Measurements from ENCODE around the gene RIC8A.

RIC8A gene

GRCh38 chr11:257766-258493 lies 50.4 kb downstream of the RIC8A start:
- Histone ChIP-seq H3K27me3 (ENCODE audit: insufficient read depth, low read length) (no peaks in the 10 kb centered on the region), H3F3A (ENCODE audit: insufficient read depth, low read length) (no peaks in the 10 kb centered on the region), H3K9me3 (ENCODE audit: low read length) (0 out of 2 replicates have a peak, but pooled peaks cover 4% of the 10 kb centered on the region), H3K4me1 (ENCODE audit: insufficient read depth, low read length, severe bottlenecking) (peaks cover 16% of the 10 kb centered on the region), H4K20me1 (ENCODE audit: insufficient read depth, low read length) (no peaks in the 10 kb centered on the region), H3K4me3 (ENCODE audit: low read depth, low read length, poor library complexity, severe bottlenecking) (no peak overlapping the region), H3K9me2 (ENCODE audit: low read depth, low read length) (no peaks in the 10 kb centered on the region), H2AFZ (ENCODE audit: low read length) (no peak overlapping the region), H3K9ac (ENCODE audit: low read length) (no peak overlapping the region; the same call in 1 of the 2 replicates), H3K36me3 (ENCODE audit: insufficient read depth, low read length) (peaks cover 9% of the 10 kb centered on the region), H3K4me2 (ENCODE audit: low read length) (peak overlapping the region; percentile 16; the same call in 1 of the 2 replicates), H3K79me2 (ENCODE audit: insufficient read depth, low read length) (no peaks in the 10 kb centered on the region), H3K27ac (ENCODE audit: low read depth, low read length, poor library complexity, severe bottlenecking) (peak overlapping the region; percentile 48)
- no peak for TF ChIP-seq EZH2 (IDR thresholded peaks at IDR 0.05; ENCODE audit: borderline replicate concordance, low read length)
- TF ChIP-seq, protein P1, sequence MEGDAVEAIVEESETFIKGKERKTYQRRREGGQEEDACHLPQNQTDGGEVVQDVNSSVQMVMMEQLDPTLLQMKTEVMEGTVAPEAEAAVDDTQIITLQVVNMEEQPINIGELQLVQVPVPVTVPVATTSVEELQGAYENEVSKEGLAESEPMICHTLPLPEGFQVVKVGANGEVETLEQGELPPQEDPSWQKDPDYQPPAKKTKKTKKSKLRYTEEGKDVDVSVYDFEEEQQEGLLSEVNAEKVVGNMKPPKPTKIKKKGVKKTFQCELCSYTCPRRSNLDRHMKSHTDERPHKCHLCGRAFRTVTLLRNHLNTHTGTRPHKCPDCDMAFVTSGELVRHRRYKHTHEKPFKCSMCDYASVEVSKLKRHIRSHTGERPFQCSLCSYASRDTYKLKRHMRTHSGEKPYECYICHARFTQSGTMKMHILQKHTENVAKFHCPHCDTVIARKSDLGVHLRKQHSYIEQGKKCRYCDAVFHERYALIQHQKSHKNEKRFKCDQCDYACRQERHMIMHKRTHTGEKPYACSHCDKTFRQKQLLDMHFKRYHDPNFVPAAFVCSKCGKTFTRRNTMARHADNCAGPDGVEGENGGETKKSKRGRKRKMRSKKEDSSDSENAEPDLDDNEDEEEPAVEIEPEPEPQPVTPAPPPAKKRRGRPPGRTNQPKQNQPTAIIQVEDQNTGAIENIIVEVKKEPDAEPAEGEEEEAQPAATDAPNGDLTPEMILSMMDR (IDR thresholded peaks at IDR 0.05; ENCODE audit: low read length), result peak; percentile 46; the same call in 1 of the 2 replicates

DNA sequence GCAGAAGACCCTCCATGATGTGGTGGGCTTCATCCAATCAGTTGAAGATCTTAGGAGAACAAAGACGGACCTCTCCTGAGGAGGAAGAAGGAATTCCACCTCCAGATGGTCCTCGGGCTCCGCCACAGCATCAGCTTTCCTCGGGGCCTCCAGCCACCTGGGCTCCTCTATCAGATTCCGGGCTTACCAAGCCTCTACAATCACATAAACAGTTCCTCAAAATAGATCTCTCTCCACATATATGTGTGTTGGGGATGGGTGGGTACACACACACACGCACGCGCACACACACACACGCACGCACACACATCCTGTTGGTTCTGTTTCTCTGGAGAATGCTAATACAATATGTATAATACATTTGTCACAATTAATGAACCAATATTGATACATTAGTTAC lies 51.9 kb downstream of the RIC8A start:
- no peaks in the 10 kb centered on the region for H4K20me1 ChIP-seq (ENCODE audit: insufficient read depth, low read length)
- no peaks in the 10 kb centered on the region for H3K9me2 ChIP-seq (ENCODE audit: low read depth, low read length)
- no peak overlapping the region for H3K27ac ChIP-seq (ENCODE audit: low read depth, low read length, poor library complexity, severe bottlenecking)
- H3K4me3 ChIP-seq (ENCODE audit: low read depth, low read length, poor library complexity, severe bottlenecking), result no peak overlapping the region
- H3K4me1 ChIP-seq (ENCODE audit: insufficient read depth, low read length, severe bottlenecking), result peaks cover 16% of the 10 kb centered on the region
- no peak overlapping the region for H3K9ac ChIP-seq (ENCODE audit: low read length)
- H2AFZ ChIP-seq (ENCODE audit: low read length), result no peak overlapping the region
- TF ChIP-seq EZH2 (IDR thresholded peaks at IDR 0.05; ENCODE audit: borderline replicate concordance, low read length), result no peak
- TF ChIP-seq, protein P1 (IDR thresholded peaks at IDR 0.05; ENCODE audit: low read length), result no peak
- 0 out of 2 replicates have a peak, but pooled peaks cover 4% of the 10 kb centered on the region for H3K9me3 ChIP-seq (ENCODE audit: low read length)
- H3K79me2 ChIP-seq (ENCODE audit: insufficient read depth, low read length), result no peaks in the 10 kb centered on the region
- H3K36me3 ChIP-seq (ENCODE audit: insufficient read depth, low read length), result no peaks in the 10 kb centered on the region
- no peak overlapping the region for H3K4me2 ChIP-seq (ENCODE audit: low read length)
- H3K27me3 ChIP-seq (ENCODE audit: insufficient read depth, low read length), result no peaks in the 10 kb centered on the region
- H3F3A ChIP-seq (ENCODE audit: insufficient read depth, low read length), result no peaks in the 10 kb centered on the region; the same call in 1 of the 2 replicates

- Histone ChIP-seq H3K27ac (ENCODE audit: low read depth, low read length, poor library complexity, severe bottlenecking) (no peak overlapping the region), H3K9me3 (ENCODE audit: low read length) (peaks cover 7% of the 10 kb centered on the region; the same call in 1 of the 2 replicates), H4K20me1 (ENCODE audit: insufficient read depth, low read length) (no peaks in the 10 kb centered on the region)
Measured at GRCh38 chr11:261624-262023, 54.1 kb downstream of the RIC8A start.

More at GRCh38 chr11:261624-262023, 54.1 kb downstream of the RIC8A start:
- Histone ChIP-seq H3K36me3 (ENCODE audit: insufficient read depth, low read length) (no peaks in the 10 kb centered on the region), H3F3A (ENCODE audit: insufficient read depth, low read length) (peaks cover 1% of the 10 kb centered on the region), H2AFZ (ENCODE audit: low read length) (no peak overlapping the region), H3K27me3 (ENCODE audit: insufficient read depth, low read length) (no peaks in the 10 kb centered on the region), H3K79me2 (ENCODE audit: insufficient read depth, low read length) (no peaks in the 10 kb centered on the region), H3K4me3 (ENCODE audit: low read depth, low read length, poor library complexity, severe bottlenecking) (no peak overlapping the region), H3K4me2 (ENCODE audit: low read length) (no peak overlapping the region), H3K9me2 (ENCODE audit: low read depth, low read length) (no peaks in the 10 kb centered on the region), H3K4me1 (ENCODE audit: insufficient read depth, low read length, severe bottlenecking) (peaks cover 16% of the 10 kb centered on the region), H3K9ac (ENCODE audit: low read length) (no peak overlapping the region)
- no peak for TF ChIP-seq EZH2 (IDR thresholded peaks at IDR 0.05; ENCODE audit: borderline replicate concordance, low read length)
- TF ChIP-seq, protein P1 (IDR thresholded peaks at IDR 0.05; ENCODE audit: low read length), result no peak

Measured in OCI-LY1 (cell line).